Stomach (tissue), 4 donors: ENCODE measurements around the gene ADD1.

Source experiments
- EP300 ChIP-seq: sonication (generic); formaldehyde crosslinking; IDR thresholded peaks from one replicate; pipeline ENCODE4 v1.6.1; 2017; ENCODE audit warnings: antibody characterized with exemption
- POLR2AphosphoS5 ChIP-seq, 3 donors: sonication (generic); formaldehyde crosslinking; IDR thresholded peaks; one replicate each; pipeline ENCODE4 v1.6.1; 2016; ENCODE audit warnings: antibody characterized with exemption in 3 of 3
- TF ChIP-seq, protein P1 (sequence below), 7 experiments: fragments of 450-650 bp in 4 of 7; fragments of 200-600 bp in 3 of 7; sonication (generic) in 3 of 7; IDR thresholded peaks; one replicate each; pipeline ENCODE4 v1.5.1; 2016 to 2019; ENCODE audit warnings: antibody characterized with exemption in 7 of 7, control low read depth in 2 of 7, mild to moderate bottlenecking in 1 of 7

DNA sequence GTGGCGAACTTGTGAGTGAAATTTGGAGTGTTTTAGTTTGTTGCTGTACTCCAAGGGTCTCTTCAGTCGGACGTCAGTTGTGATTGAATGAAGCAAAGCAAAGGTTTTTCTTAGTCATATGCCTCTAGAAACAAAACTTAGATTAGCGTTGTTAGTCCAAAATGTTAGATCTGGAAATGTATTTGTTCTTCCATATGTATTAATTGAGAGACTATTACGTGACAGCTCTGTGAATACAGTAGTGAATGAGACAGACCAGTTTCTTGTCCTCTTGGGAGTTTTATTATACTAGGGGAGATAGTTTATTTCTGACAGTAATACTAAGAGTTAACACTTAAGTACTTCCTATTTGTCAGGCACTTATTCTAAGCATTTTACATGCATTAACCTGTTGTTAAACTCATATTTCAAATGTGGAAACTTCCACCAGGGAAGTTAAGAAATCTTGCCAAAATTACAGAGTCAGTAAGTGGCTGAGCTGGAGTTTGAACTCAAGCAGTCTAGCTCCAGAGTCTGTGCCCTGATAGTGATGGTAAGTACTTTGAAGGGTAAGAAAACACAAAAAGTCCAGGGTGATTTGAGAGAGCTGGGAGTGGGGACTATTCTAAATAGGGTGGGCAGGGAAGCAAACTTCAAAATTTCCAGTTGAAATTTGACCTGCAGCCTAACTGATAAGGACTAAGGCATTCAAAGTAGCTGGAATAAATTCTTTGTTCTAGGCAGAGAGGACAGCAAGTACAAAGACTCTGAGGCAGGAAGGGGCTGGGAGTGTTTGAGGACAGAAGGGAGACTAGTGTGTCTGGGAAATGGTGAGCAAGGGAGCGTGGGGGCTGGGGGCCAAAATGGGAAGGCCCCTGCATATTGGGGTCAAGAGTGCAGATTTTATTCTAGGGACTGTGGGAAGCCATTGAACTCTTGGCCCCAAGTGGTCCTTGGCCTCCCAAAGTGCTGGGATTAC is 17.0 kb downstream of the ADD1 start:
- TF ChIP-seq, protein P1, sequence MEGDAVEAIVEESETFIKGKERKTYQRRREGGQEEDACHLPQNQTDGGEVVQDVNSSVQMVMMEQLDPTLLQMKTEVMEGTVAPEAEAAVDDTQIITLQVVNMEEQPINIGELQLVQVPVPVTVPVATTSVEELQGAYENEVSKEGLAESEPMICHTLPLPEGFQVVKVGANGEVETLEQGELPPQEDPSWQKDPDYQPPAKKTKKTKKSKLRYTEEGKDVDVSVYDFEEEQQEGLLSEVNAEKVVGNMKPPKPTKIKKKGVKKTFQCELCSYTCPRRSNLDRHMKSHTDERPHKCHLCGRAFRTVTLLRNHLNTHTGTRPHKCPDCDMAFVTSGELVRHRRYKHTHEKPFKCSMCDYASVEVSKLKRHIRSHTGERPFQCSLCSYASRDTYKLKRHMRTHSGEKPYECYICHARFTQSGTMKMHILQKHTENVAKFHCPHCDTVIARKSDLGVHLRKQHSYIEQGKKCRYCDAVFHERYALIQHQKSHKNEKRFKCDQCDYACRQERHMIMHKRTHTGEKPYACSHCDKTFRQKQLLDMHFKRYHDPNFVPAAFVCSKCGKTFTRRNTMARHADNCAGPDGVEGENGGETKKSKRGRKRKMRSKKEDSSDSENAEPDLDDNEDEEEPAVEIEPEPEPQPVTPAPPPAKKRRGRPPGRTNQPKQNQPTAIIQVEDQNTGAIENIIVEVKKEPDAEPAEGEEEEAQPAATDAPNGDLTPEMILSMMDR (IDR thresholded peaks at IDR 0.05): no peak
- peak in 2 of 3 donors; percentile 25 to 46 for TF ChIP-seq POLR2AphosphoS5 (IDR thresholded peaks at IDR 0.05)
- no peak for TF ChIP-seq EP300
